Loucy (cell line): ENCODE measurements around the gene RILP.

ENCODE experiments used
- EZH2phosphoT487 ChIP-seq: fragments of 200-600 bp; IDR thresholded peaks from 2 replicates; pipeline ENCODE4 v1.6.1; 2018; ENCODE audit warnings: antibody characterized with exemption, mild to moderate bottlenecking, moderate library complexity, borderline replicate concordance
- TF ChIP-seq, protein P1 (sequence below): fragments of 200-600 bp; sonication (generic); conservative IDR thresholded peaks from 2 replicates; pipeline ENCODE4 v1.5.1; 2014; ENCODE audit warnings: mild to moderate bottlenecking, antibody characterized with exemption, low read length

DNA sequence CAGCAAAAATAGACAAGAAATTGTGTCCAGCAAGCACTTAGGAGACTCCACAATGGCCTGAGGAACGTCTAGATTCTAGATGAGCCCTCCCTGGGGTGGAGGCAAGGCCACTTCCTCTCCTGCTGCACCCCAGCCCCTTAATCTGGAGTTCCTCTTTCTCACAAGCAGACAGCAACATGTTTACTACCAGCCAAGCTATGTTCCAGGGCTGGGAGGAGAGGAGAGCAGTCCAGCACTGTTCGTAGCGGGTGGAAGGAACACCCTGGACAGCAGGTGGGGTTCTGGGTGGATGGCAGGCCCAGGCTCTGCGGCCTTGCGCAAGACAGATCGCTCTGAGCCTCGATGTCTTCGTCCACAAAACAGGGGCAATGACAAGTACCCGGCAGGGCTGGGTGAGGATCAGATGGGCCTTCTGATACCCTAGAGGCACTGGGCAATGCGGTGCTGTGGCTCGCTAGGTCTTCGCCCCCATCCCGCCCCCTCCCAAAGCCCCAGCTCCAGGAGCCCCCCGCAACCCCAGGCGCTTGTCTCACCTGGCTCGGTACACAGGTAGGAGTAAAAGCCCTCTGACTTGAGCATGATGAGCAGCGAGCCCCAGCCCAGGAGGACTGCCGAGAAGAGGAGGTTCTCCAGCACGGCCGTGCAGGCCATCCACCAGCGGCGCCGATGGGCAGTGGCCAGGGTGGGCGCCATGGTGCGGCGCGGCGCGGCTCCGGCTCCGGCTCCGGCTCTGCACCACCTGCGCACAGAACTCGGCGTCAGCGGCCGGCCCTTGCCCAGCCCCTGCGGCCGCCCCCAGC, 22.3 kb downstream of the RILP start:
- TF ChIP-seq, protein P1, sequence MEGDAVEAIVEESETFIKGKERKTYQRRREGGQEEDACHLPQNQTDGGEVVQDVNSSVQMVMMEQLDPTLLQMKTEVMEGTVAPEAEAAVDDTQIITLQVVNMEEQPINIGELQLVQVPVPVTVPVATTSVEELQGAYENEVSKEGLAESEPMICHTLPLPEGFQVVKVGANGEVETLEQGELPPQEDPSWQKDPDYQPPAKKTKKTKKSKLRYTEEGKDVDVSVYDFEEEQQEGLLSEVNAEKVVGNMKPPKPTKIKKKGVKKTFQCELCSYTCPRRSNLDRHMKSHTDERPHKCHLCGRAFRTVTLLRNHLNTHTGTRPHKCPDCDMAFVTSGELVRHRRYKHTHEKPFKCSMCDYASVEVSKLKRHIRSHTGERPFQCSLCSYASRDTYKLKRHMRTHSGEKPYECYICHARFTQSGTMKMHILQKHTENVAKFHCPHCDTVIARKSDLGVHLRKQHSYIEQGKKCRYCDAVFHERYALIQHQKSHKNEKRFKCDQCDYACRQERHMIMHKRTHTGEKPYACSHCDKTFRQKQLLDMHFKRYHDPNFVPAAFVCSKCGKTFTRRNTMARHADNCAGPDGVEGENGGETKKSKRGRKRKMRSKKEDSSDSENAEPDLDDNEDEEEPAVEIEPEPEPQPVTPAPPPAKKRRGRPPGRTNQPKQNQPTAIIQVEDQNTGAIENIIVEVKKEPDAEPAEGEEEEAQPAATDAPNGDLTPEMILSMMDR: no peak
- no peak for TF ChIP-seq EZH2phosphoT487
